Measurements from ENCODE around the gene ZBED1.

GRCh38 chrX:2439613-2440012, 61.2 kb downstream of the ZBED1 start:
- TF ChIP-seq ETS1 (IDR thresholded peaks at IDR 0.05) = no peak
- TF ChIP-seq CTCF (conservative IDR thresholded peaks at IDR 0.05; ENCODE audit: low read depth in 2 of 2) = no peak
- no peak for TF ChIP-seq EZH2 (IDR thresholded peaks at IDR 0.05; ENCODE audit: low read depth, unreplicated experiment)
- no peak for TF ChIP-seq ZNF331 (CRISPR knock-in tag; IDR thresholded peaks at IDR 0.05; ENCODE audit: low read depth)
- no peak for TF ChIP-seq REST (IDR thresholded peaks at IDR 0.05; ENCODE audit: unreplicated experiment)
- TF ChIP-seq CREB1 (CRISPR knock-in tag; IDR thresholded peaks at IDR 0.05; ENCODE audit: low read depth) = no peak
- no peak for TF ChIP-seq POLR2AphosphoS5 (IDR thresholded peaks at IDR 0.05; ENCODE audit: low read depth)
- TF ChIP-seq EZH2phosphoT487 (IDR thresholded peaks at IDR 0.05; ENCODE audit: unreplicated experiment) = no peak
- no peak for TF ChIP-seq JUNB (IDR thresholded peaks at IDR 0.05; ENCODE audit: unreplicated experiment)

Measured in GM23338 (cell line).